ENCODE results near the gene MRPS2. TPM values are rescaled to one million over a fixed set of nuclear protein-coding genes. Genes with fewer than 3 reads are reported as not detected.

The MRPS2 gene
- total RNA-seq, 1 experiment from 2014 or later: 77.6 TPM

- TF ChIP-seq, protein P1, sequence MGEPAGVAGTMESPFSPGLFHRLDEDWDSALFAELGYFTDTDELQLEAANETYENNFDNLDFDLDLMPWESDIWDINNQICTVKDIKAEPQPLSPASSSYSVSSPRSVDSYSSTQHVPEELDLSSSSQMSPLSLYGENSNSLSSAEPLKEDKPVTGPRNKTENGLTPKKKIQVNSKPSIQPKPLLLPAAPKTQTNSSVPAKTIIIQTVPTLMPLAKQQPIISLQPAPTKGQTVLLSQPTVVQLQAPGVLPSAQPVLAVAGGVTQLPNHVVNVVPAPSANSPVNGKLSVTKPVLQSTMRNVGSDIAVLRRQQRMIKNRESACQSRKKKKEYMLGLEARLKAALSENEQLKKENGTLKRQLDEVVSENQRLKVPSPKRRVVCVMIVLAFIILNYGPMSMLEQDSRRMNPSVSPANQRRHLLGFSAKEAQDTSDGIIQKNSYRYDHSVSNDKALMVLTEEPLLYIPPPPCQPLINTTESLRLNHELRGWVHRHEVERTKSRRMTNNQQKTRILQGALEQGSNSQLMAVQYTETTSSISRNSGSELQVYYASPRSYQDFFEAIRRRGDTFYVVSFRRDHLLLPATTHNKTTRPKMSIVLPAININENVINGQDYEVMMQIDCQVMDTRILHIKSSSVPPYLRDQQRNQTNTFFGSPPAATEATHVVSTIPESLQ (CRISPR knock-in tag; IDR thresholded peaks at IDR 0.05): no peak
These were observed 29.7 kb downstream of the MRPS2 start (continued) for GRCh38 chr9:135530146-135530545.

- Mint-ChIP-seq H3K27me3 (ENCODE audit: low read depth) (no peaks in the 10 kb centered on the region), H3K4me1 (peaks cover 13% of the 10 kb centered on the region), H3K9me3 (no peaks in the 10 kb centered on the region), H3K4me3 (no peak overlapping the region), H3K36me3 (no peaks in the 10 kb centered on the region), H3K27ac (no peak overlapping the region)
- no peak for ATAC-seq
- no peak for DNase-seq (ENCODE audit: low spot score)
- ChIA-PET POLR2A (no interaction called here), CTCF (interaction anchor here (1.5 kb wide), 1 partner anchor 26 kb away, joined by 5 read pairs; no protein-coding TSS in a partner anchor)
- no peak for TF ChIP-seq ELF4 (CRISPR knock-in tag; IDR thresholded peaks at IDR 0.05; ENCODE audit: low read depth)
- no peak for TF ChIP-seq GRHL2 (CRISPR knock-in tag; IDR thresholded peaks at IDR 0.05; ENCODE audit: insufficient replicate concordance, severe bottlenecking)
- TF ChIP-seq ETV6 (CRISPR knock-in tag; IDR thresholded peaks at IDR 0.05): no peak
- TF ChIP-seq HMGA2 (CRISPR knock-in tag; IDR thresholded peaks at IDR 0.05): no peak
- no peak for TF ChIP-seq ATF1 (CRISPR knock-in tag; IDR thresholded peaks at IDR 0.05)
- TF ChIP-seq AFF4 (CRISPR knock-in tag; IDR thresholded peaks at IDR 0.05; ENCODE audit: borderline replicate concordance): no peak
- TF ChIP-seq E2F1 (CRISPR knock-in tag; IDR thresholded peaks at IDR 0.05): no peak
- TF ChIP-seq FOXP1 (CRISPR knock-in tag; IDR thresholded peaks at IDR 0.05; ENCODE audit: borderline replicate concordance): no peak
- TF ChIP-seq RORB (CRISPR knock-in tag; IDR thresholded peaks at IDR 0.05): no peak
- TF ChIP-seq ATF2 (CRISPR knock-in tag; IDR thresholded peaks at IDR 0.05; ENCODE audit: borderline replicate concordance, low read depth): no peak
- TF ChIP-seq ZNF416 (CRISPR knock-in tag; IDR thresholded peaks at IDR 0.05): no peak
- TF ChIP-seq, protein P2, sequence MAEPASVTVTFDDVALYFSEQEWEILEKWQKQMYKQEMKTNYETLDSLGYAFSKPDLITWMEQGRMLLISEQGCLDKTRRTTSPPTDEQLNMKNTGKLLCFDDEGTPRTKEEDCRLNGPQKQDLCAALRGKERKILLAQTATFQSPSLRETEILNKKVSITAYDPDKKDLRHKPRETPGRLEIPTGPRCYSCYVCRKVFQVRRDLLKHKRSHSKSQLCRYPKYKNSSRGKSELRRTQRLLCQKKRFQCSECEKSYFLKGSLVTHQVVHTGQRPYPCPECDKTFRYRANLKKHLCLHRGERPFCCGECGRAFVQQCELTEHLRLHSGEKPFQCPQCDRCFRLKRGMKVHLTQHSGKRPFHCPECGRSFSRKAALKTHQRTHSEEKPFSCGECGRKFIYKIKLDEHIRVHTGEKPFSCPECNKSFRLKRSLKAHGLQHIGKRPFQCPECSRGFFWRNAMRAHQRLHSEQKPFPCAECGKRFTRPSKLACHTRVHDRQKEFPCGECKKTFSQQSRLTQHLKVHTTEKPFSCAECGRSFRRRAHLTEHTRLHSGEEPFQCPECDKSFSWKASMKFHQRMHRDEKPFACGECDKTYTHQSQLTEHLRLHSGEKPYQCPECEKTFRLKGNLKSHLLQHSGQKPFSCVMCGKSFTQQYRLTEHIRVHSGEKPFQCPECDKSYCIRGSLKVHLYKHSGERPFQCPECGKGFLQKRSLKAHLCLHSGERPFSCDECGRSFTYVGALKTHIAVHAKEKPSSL (CRISPR knock-in tag; conservative IDR thresholded peaks at IDR 0.05): no peak
- TF ChIP-seq, protein P3, sequence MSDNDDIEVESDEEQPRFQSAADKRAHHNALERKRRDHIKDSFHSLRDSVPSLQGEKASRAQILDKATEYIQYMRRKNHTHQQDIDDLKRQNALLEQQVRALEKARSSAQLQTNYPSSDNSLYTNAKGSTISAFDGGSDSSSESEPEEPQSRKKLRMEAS (CRISPR knock-in tag; IDR thresholded peaks at IDR 0.05): no peak
- TF ChIP-seq, protein P4, sequence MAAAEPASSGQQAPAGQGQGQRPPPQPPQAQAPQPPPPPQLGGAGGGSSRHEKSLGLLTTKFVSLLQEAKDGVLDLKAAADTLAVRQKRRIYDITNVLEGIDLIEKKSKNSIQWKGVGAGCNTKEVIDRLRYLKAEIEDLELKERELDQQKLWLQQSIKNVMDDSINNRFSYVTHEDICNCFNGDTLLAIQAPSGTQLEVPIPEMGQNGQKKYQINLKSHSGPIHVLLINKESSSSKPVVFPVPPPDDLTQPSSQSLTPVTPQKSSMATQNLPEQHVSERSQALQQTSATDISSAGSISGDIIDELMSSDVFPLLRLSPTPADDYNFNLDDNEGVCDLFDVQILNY (CRISPR knock-in tag; IDR thresholded peaks at IDR 0.05): no peak
- TF ChIP-seq SOX15 (CRISPR knock-in tag; IDR thresholded peaks at IDR 0.05): no peak
- no peak for TF ChIP-seq ZNF396 (CRISPR knock-in tag; IDR thresholded peaks at IDR 0.05; ENCODE audit: borderline replicate concordance)
- no peak for TF ChIP-seq OVOL2 (CRISPR knock-in tag; IDR thresholded peaks at IDR 0.05; ENCODE audit: borderline replicate concordance)
- TF ChIP-seq, protein P5, sequence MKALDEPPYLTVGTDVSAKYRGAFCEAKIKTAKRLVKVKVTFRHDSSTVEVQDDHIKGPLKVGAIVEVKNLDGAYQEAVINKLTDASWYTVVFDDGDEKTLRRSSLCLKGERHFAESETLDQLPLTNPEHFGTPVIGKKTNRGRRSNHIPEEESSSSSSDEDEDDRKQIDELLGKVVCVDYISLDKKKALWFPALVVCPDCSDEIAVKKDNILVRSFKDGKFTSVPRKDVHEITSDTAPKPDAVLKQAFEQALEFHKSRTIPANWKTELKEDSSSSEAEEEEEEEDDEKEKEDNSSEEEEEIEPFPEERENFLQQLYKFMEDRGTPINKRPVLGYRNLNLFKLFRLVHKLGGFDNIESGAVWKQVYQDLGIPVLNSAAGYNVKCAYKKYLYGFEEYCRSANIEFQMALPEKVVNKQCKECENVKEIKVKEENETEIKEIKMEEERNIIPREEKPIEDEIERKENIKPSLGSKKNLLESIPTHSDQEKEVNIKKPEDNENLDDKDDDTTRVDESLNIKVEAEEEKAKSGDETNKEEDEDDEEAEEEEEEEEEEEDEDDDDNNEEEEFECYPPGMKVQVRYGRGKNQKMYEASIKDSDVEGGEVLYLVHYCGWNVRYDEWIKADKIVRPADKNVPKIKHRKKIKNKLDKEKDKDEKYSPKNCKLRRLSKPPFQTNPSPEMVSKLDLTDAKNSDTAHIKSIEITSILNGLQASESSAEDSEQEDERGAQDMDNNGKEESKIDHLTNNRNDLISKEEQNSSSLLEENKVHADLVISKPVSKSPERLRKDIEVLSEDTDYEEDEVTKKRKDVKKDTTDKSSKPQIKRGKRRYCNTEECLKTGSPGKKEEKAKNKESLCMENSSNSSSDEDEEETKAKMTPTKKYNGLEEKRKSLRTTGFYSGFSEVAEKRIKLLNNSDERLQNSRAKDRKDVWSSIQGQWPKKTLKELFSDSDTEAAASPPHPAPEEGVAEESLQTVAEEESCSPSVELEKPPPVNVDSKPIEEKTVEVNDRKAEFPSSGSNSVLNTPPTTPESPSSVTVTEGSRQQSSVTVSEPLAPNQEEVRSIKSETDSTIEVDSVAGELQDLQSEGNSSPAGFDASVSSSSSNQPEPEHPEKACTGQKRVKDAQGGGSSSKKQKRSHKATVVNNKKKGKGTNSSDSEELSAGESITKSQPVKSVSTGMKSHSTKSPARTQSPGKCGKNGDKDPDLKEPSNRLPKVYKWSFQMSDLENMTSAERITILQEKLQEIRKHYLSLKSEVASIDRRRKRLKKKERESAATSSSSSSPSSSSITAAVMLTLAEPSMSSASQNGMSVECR (CRISPR knock-in tag; IDR thresholded peaks at IDR 0.05; ENCODE audit: borderline replicate concordance): no peak
These were observed 30.6 kb downstream of the MRPS2 start for GRCh38 chr9:135531096-135531495.

All from WTC11 (cell line).